H9 (cell line): ENCODE results near the gene TBC1D4. TPM values are rescaled to one million over a fixed set of nuclear protein-coding genes. Genes with fewer than 3 reads are reported as not detected.

ENCODE experiments used
- DNase-seq: peaks from one replicate; pipeline ENCODE4 v3.0.0-alpha.2; 2017
- H2AFZ ChIP-seq: one replicate; pipeline ENCODE4 v1.6.1; 2013; ENCODE audit warnings: mild to moderate bottlenecking, low read length, control low read depth, moderate library complexity
- H2AK5ac ChIP-seq: 2 replicates; pipeline ENCODE4 v1.6.1; 2013; ENCODE audit warnings: low read length, control low read depth, mixed read lengths; ENCODE audit not compliant: insufficient read length
- H2BK120ac ChIP-seq: one replicate; pipeline ENCODE4 v1.6.1; 2013; ENCODE audit warnings: low read depth, mild to moderate bottlenecking, low read length, control low read depth, inconsistent platforms; ENCODE audit not compliant: poor library complexity, severe bottlenecking
- H2BK12ac ChIP-seq: 2 replicates; pipeline ENCODE4 v1.6.1; 2013; ENCODE audit warnings: low read length, control low read depth, mixed read lengths, low read depth; ENCODE audit not compliant: insufficient read length
- H2BK15ac ChIP-seq: 2 replicates; pipeline ENCODE4 v1.6.1; 2013; ENCODE audit warnings: low read depth, low read length, control low read depth
- H2BK20ac ChIP-seq: one replicate; pipeline ENCODE4 v1.6.1; 2013; ENCODE audit warnings: low read depth, mild to moderate bottlenecking, low read length, control low read depth, inconsistent platforms; ENCODE audit not compliant: poor library complexity, severe bottlenecking
- H2BK5ac ChIP-seq: 2 replicates; pipeline ENCODE4 v1.6.1; 2013; ENCODE audit warnings: low read length, control low read depth, mixed read lengths; ENCODE audit not compliant: insufficient read length
- H3K14ac ChIP-seq: 2 replicates; pipeline ENCODE4 v1.6.1; 2013; ENCODE audit warnings: low read length, control low read depth; ENCODE audit not compliant: insufficient read depth
- H3K18ac ChIP-seq: 2 replicates; pipeline ENCODE4 v1.6.1; 2013; ENCODE audit warnings: low read depth, mild to moderate bottlenecking, mixed read lengths, low read length, control low read depth; ENCODE audit not compliant: insufficient read length
- H3K23ac ChIP-seq: 2 replicates; pipeline ENCODE4 v1.6.1; 2013; ENCODE audit warnings: low read length, control low read depth, mixed read lengths, low read depth; ENCODE audit not compliant: insufficient read length
- H3K23me2 ChIP-seq: 2 replicates; pipeline ENCODE4 v1.6.1; 2013; ENCODE audit warnings: low read depth, mild to moderate bottlenecking, mixed read lengths, low read length, control low read depth; ENCODE audit not compliant: insufficient read length, poor library complexity, severe bottlenecking
- H3K27ac ChIP-seq: 2 replicates; pipeline ENCODE4 v1.5.1; 2013; ENCODE audit warnings: low read length, control low read depth, mixed read lengths, low read depth; ENCODE audit not compliant: insufficient read length
- H3K27me3 ChIP-seq: 2 replicates; pipeline ENCODE4 v1.6.1; 2013; ENCODE audit warnings: low read length, control low read depth, inconsistent platforms; ENCODE audit not compliant: insufficient read depth
- H3K4ac ChIP-seq: 2 replicates; pipeline ENCODE4 v1.6.1; 2013; ENCODE audit warnings: low read depth, mild to moderate bottlenecking, control low read depth, inconsistent platforms, low read length, moderate library complexity
- H3K4me1 ChIP-seq: 2 replicates; pipeline ENCODE4 v1.6.1; 2013; ENCODE audit warnings: low read length, control low read depth, inconsistent platforms; ENCODE audit not compliant: insufficient read depth
- H3K4me2 ChIP-seq: 2 replicates; pipeline ENCODE4 v1.6.1; 2013; ENCODE audit warnings: low read length, control low read depth, mixed read lengths; ENCODE audit not compliant: insufficient read length, insufficient read depth
- H3K56ac ChIP-seq: 2 replicates; pipeline ENCODE4 v1.6.1; 2013; ENCODE audit warnings: low read depth, mild to moderate bottlenecking, mixed read lengths, low read length, control low read depth; ENCODE audit not compliant: insufficient read length
- H3K79me1 ChIP-seq: 2 replicates; pipeline ENCODE4 v1.6.1; 2013; ENCODE audit warnings: low read depth, mild to moderate bottlenecking, moderate library complexity, low read length, control low read depth, inconsistent platforms; ENCODE audit not compliant: insufficient read depth, poor library complexity, severe bottlenecking
- H3K79me2 ChIP-seq: 2 replicates; pipeline ENCODE4 v1.6.1; 2013; ENCODE audit warnings: low read length, control low read depth, inconsistent platforms; ENCODE audit not compliant: insufficient read depth
- H3K9ac ChIP-seq: 2 replicates; pipeline ENCODE4 v1.6.1; 2013; ENCODE audit warnings: low read length, control low read depth, mixed read lengths; ENCODE audit not compliant: insufficient read length; ENCODE audit errors: extremely low read depth
- H3K9me3 ChIP-seq: one replicate; pipeline ENCODE4 v1.6.1; 2013; ENCODE audit warnings: low read depth, low read length, inconsistent platforms; ENCODE audit not compliant: control insufficient read depth
- H3T11ph ChIP-seq: one replicate; pipeline ENCODE4 v1.6.1; 2013; ENCODE audit warnings: mild to moderate bottlenecking, low read length, control low read depth, inconsistent platforms
- H4K20me1 ChIP-seq: one replicate; pipeline ENCODE4 v1.6.1; 2013; ENCODE audit not compliant: control insufficient read depth, insufficient read length, insufficient read depth
- H4K5ac ChIP-seq: 2 replicates; pipeline ENCODE4 v1.6.1; 2013; ENCODE audit warnings: low read depth, mild to moderate bottlenecking, mixed read lengths, low read length, control low read depth; ENCODE audit not compliant: insufficient read length
- H4K8ac ChIP-seq: replicated peaks from 2 replicates; pipeline ENCODE4 v1.6.1; 2013; ENCODE audit warnings: low read length, control low read depth, mixed read lengths, low read depth; ENCODE audit not compliant: insufficient read length
- H4K91ac ChIP-seq: 2 replicates; pipeline ENCODE4 v1.6.1; 2013; ENCODE audit warnings: low read depth, mild to moderate bottlenecking, moderate library complexity, mixed read lengths, low read length, control low read depth; ENCODE audit not compliant: insufficient read length
- H3K27ac Mint-ChIP-seq, 3 experiments: 2 replicates in 2 of 3; 3 replicates in 1 of 3; pipeline ENCODE4 v1.8.0; 2020 to 2021; ENCODE audit warnings: mixed read lengths in 3 of 3, mild to moderate bottlenecking in 1 of 3, moderate library complexity in 1 of 3
- H3K27me3 Mint-ChIP-seq: 2 replicates; pipeline ENCODE4 v1.8.0; 2021; ENCODE audit warnings: low read depth, mild to moderate bottlenecking, moderate library complexity, mixed read lengths
- H3K36me3 Mint-ChIP-seq, 3 experiments: 2 replicates in 2 of 3; 3 replicates in 1 of 3; pipeline ENCODE4 v1.8.0; 2020 to 2021; ENCODE audit warnings: low read depth in 3 of 3, mixed read lengths in 3 of 3; ENCODE audit not compliant: insufficient read depth in 1 of 3
- H3K4me1 Mint-ChIP-seq, 2 experiments: 2 replicates each; pipeline ENCODE4 v1.8.0; 2020; ENCODE audit warnings: mixed read lengths in 2 of 2
- H3K4me3 Mint-ChIP-seq, 2 experiments: 2 replicates in 1 of 2; 3 replicates in 1 of 2; pipeline ENCODE4 v1.8.0; 2020 to 2021; ENCODE audit warnings: mild to moderate bottlenecking in 2 of 2, mixed read lengths in 2 of 2, moderate library complexity in 1 of 2
- H3K9me3 Mint-ChIP-seq, 2 experiments: 2 replicates in 1 of 2; 3 replicates in 1 of 2; pipeline ENCODE4 v1.8.0; 2020; ENCODE audit warnings: mild to moderate bottlenecking in 2 of 2, mixed read lengths in 2 of 2, moderate library complexity in 1 of 2
- WGBS: extraction: QIAGEN DNeasy Blood & Tissue Kit; methylation state at CpG from one replicate; pipeline ENCODE4 v1.1.7; 2013; ENCODE audit warnings: missing lambda C conversion rate, low lambda C conversion rate, mixed read lengths; ENCODE audit not compliant: insufficient read length; ENCODE audit errors: extremely low coverage; 5-methylcytosine and 5-hydroxymethylcytosine counted together
- total RNA-seq: library from RNA; stranded (reverse); gene quantifications from 2 replicates; pipeline ENCODE4 v1.2.1, GENCODE V29; 2021
- TF ChIP-seq, protein P1 (sequence below): fragments of 200-600 bp; sonication (generic); conservative IDR thresholded peaks from 3 replicates; pipeline ENCODE4 v1.8.0; 2021; ENCODE audit warnings: antibody characterized with exemption, mild to moderate bottlenecking

The TBC1D4 gene
- total RNA-seq, 1 experiment from 2014 or later: 10.5 TPM

DNA sequence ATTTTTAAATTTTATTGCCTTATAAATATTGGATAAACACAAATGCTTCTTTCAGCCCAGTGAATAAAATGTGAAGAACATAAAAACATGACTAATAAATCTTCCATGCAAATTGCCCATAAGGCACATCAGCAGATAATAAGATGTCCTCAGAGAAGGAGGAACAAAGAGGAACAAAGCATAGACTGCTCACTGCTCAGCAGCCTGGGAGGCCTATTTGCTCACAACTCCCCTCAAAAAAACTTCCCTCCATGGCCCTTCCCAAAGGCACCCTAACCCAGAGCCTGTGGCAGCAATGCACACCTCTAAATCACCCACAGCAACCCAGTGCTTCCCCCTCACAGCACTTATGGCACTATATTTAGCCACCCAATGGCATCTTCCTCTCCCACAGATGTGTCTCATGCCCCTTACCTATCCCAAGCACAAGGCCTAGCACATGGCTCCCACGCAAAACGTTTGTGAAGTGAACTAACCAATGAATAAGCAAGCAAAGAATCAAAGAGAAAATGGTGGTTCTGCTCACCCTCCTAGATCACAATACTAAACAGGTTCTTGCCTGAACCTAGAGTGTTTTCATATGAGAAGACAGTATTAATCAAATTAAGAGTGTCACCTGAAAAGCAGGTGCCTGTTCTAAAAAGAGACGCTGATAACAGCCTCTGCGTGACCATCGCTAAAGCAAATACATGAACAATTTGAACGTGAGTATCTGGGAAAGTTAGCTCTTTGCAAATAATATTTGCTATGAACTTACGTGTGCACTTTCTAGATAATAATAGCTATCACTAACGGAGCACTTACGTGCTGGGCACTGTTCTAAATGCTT, 96.9 kb downstream of the TBC1D4 start:
- no peaks in the 10 kb centered on the region for H4K20me1 ChIP-seq
- no peak overlapping the region for H2AFZ ChIP-seq
- no peaks in the 10 kb centered on the region for H3K27me3 ChIP-seq
- H3K9me3 ChIP-seq: no peaks in the 10 kb centered on the region
- Mint-ChIP-seq H3K27me3 (no peaks in the 10 kb centered on the region), H3K36me3 (no peaks in the 10 kb centered on the region), H3K27ac (peak overlapping the region in 2 of 3 experiments; percentile 1 to 38; a peak in 1 of 7 replicates), H3K4me3 (no peak overlapping the region), H3K9me3 (no peaks in the 10 kb centered on the region), H3K4me1 (peaks cover 0 to 5% of the 10 kb centered on the region in 2 experiments; a peak in 1 of 4 replicates)
- no peak overlapping the region for H3K27ac ChIP-seq
- H3K14ac ChIP-seq: no peak overlapping the region
- H2BK120ac ChIP-seq: no peak overlapping the region
- H3K4me2 ChIP-seq: no peak overlapping the region
- H2BK15ac ChIP-seq: no peak overlapping the region
- no peak overlapping the region for H3T11ph ChIP-seq
- TF ChIP-seq, protein P1, sequence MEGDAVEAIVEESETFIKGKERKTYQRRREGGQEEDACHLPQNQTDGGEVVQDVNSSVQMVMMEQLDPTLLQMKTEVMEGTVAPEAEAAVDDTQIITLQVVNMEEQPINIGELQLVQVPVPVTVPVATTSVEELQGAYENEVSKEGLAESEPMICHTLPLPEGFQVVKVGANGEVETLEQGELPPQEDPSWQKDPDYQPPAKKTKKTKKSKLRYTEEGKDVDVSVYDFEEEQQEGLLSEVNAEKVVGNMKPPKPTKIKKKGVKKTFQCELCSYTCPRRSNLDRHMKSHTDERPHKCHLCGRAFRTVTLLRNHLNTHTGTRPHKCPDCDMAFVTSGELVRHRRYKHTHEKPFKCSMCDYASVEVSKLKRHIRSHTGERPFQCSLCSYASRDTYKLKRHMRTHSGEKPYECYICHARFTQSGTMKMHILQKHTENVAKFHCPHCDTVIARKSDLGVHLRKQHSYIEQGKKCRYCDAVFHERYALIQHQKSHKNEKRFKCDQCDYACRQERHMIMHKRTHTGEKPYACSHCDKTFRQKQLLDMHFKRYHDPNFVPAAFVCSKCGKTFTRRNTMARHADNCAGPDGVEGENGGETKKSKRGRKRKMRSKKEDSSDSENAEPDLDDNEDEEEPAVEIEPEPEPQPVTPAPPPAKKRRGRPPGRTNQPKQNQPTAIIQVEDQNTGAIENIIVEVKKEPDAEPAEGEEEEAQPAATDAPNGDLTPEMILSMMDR: no peak
- no CpG with 5 or more reads among the region's 9 CpGs for WGBS
- H2BK5ac ChIP-seq: no peak overlapping the region
- H3K9ac ChIP-seq: no peak overlapping the region
- no peak overlapping the region for H4K91ac ChIP-seq
- H3K79me1 ChIP-seq: no peaks in the 10 kb centered on the region
- H4K8ac ChIP-seq: no peak overlapping the region
- H3K4ac ChIP-seq: no peak overlapping the region
- DNase-seq: no peak
- H2BK12ac ChIP-seq: no peak overlapping the region
- no peak overlapping the region for H2BK20ac ChIP-seq
- no peaks in the 10 kb centered on the region for H3K23me2 ChIP-seq
- no peak overlapping the region for H2AK5ac ChIP-seq
- no peak overlapping the region for H3K23ac ChIP-seq
- H4K5ac ChIP-seq: no peak overlapping the region
- H3K4me1 ChIP-seq: no peaks in the 10 kb centered on the region
- no peak overlapping the region for H3K56ac ChIP-seq
- no peaks in the 10 kb centered on the region; the same call in 1 of the 2 replicates for H3K79me2 ChIP-seq
- no peak overlapping the region for H3K18ac ChIP-seq
